Hepatic stellate cell (primary cell): Measurements from ENCODE around the gene POLR2C.
"Not testable (repeated sequence)": the region's sequence is repeated elsewhere in the genome, so short reads cannot be mapped to it uniquely, and the experiment has no call there.

Experiments used
- DNase-seq: peaks from one replicate; pipeline ENCODE4 v3.0.0; 2011; ENCODE audit warnings: low spot score

Gene POLR2C

GRCh38 chr16:57479976-57480753, 17.7 kb downstream of the POLR2C start:
- DNase-seq = peak; percentile 96

- no peak for DNase-seq
These were observed 18.3 kb downstream of the POLR2C start for GRCh38 chr16:57480754-57481230.

DNA sequence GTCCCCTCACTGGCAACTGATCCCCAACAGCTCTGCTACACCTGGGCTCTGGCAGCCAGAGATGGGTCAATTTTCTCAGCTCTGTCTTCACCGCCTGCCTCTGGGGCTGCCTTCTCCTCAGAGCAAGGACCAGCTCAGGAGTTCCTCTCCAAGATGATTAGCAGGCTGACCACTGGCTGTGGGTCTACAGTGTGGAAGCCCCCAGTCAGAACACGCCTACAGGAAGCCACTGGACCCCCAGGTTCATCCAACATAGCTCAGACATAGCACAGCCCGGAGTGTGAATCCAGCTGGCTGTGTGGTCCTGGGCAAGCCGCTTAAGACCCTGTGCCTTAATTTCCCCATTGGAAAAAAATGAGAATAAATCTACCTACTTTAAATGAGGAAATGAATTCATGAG, 18.9 kb downstream of the POLR2C start:
- no peak for DNase-seq

GRCh38 chr16:57482845-57483545, 20.5 kb downstream of the POLR2C start:
- no peak for DNase-seq

DNA sequence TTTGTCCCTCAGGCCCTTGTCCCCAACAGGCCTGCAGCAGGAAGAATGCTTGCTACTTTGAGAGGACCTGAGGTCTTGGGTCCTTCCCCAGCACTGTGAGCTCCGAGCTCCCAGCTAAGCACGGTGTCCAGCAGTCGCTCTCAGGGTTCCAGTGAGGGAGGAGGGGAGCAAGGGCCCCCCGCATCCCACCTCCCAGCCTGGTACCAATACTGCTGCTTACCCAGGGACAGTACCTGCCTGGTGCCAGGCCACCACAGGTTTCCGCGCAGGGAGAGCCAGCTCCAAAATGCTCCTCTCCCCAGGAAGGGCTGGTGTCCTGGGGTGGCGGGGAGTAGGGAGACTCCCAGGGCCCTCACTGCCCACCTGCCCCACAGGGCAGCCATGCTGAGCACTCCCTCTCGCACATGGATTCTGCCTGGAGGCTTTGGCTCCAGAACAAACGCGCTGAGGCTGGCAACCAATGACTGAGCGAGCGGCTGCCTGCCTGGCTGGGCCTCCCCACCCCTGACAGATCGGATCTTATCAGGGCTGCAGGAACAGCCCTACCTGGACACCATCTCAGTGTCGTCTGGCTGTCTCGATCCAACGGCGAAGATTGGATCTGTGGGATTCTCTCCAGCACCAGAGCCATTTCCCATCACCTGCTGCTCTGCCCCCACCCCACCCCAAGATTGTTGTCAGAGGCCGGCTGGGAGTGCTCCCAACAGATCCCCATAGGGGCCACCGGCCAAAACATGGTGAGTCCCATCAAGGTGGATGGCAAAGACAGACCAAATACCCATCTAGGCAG, 21.4 kb downstream of the POLR2C start:
- no peak for DNase-seq

DNA sequence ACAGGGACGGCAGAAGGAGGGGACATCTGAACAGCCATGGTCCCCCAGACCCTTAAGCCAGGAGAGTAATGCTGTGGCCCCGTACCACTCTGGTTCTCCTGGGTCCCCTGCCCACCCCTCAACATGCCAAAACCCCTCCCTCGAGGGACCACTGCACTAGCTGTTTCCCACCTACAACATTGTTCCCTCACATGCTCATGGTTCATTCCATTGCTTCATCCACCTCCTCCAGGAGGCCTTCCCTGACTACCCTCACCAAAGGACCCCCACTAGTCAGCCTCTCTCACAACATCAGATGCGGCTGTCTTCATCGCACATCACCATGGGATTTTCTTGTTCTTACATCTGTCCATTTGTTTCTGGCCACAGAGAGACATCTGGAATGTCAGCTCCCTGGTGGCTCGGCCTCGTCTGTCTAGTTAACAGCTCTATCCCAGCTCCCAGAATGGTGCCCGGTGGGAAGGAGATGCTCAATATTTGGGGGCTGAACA, 22.1 kb downstream of the POLR2C start:
- no peak for DNase-seq

- DNase-seq = no peak
These were observed 22.8 kb downstream of the POLR2C start for GRCh38 chr16:57485091-57485915.

GRCh38 chr16:57485916-57486857, 23.7 kb downstream of the POLR2C start, which contains the start of gene DOK4:
Gene DOK4 (minus strand): TSS chr16:57486493. CDS start chr16:57479507, 6,986 bp downstream.
- peak; percentile 98 for DNase-seq

DNA sequence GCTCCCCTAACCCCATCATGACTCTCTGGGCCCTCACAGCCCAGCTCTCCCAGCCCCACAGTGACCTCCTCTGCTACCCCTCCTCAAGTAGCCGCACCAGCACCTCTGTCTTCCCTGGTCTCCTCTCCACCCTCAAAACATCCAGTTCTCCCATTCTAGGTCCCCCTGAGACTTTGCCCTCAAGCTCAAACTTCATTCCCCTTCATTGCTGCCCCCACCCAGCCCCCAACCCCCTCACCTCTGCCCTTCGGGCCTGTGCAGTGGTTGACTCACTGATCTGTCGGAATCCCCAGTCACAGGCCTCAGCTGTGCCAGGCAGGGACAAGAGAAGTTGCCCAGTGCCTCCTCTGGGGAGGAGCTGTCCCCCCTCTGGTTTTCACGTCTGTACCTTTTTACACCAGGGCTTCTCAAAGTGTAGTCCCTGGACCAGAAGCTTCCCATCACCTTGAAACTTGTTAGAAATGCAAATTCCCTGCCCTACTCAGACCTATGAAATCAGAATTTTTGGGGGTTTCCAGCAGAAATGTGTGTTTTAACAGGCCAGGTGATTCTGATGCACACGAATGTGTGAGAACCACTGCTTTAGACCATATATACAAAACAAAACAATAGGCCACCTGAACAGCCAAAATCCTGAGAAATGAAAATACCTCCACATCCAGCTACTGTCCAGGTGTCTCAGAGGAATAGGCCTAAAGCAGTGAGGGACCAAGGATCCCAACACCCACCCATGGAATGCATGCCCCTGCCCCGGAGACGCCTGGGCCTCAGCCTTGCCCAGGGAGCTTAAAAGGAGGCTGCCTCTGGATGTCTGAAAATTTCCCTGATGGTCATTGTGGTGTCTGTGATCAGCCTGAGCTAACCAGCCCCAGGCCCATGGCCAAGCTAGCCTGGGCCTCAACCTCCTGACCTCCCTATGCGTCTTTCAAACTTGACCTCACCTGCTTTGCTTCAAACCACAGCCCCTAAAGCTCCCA, 24.7 kb downstream of the POLR2C start:
- no peak for DNase-seq

DNA sequence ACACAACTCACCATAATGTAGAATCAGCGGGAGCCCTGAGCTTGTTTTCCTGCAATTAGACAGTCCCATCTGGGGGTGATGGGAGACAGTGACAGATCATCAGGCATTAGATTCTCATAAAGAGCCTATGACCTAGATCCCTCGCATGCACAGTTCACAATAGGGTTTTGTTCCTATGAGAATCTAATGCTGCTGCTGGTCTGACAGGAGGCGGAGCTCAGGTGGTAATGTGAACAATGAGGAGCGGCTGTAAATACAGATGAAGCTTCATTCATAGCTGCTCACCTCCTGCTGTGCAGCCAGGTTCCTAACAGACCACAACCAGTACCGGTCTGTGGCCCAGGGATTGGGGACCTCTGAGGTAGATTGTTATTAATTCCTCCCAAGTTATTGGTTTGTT, 26.8 kb downstream of the POLR2C start:
- no peak for DNase-seq

- DNase-seq = no peak
These were observed 31.3 kb downstream of the POLR2C start for GRCh38 chr16:57493767-57494166.

GRCh38 chr16:57497121-57497520, 34.6 kb downstream of the POLR2C start:
- DNase-seq = no peak

DNA sequence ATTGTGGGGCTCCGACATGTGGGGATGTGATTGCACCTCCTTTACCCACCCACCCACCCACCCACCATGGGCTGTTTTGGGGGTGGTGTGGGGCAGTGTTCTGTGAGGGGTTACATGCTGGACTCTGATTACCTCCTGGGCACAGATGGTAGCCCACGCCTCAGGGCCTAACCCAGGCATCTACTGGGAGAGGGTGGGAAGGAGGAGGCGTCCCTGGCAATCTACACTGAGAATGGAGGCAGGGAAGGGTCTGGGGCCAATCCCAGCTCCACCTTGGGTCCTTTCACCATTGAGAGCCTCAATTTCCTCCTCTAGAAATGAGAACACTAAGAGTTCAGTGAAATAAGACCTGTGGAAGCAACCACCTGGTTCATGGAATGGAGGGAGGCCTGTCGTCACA, 35.6 kb downstream of the POLR2C start:
- no peak for DNase-seq

GRCh38 chr16:57499941-57500340, 37.5 kb downstream of the POLR2C start:
- DNase-seq = not testable (repeated sequence)

DNA sequence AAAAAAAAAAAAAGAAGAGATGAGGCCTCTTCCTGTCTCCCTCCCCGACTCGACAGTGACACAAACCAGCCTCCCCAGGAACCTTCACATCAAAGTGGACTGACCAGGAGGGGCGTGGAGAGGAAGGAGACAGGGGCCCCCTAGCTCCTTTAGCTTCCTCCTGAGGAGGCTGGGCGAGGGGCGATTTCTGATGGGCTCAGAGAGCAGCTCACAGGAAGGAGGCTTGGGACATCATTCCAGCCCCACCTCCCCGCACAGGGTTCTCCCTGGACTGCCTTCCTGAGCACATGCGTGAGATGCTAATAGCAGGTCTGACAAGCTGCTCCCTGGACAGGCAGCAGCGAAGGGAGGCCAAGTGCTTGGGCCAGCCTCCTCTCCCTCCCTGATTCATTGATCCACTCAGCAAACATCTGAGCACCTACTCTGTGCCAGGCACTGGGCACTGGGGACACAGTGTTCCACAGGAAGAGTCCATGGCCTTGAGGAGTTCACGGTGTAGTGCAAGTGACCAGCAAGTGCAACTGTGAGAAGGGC, 38.2 kb downstream of the POLR2C start:
- DNase-seq = no peak

GRCh38 chr16:57501492-57501891, 39.0 kb downstream of the POLR2C start:
- no peak for DNase-seq

- DNase-seq = no peak
These were observed 39.7 kb downstream of the POLR2C start for GRCh38 chr16:57502048-57502775.

- DNase-seq = no peak
These were observed 40.9 kb downstream of the POLR2C start for GRCh38 chr16:57503366-57503765.
